GM06990 (cell line): ENCODE results near the gene CBLIF.
"Not testable (repeated sequence)": the region's sequence is repeated elsewhere in the genome, so short reads cannot be mapped to it uniquely, and the experiment has no call there.

ENCODE experiments used
- DNase-seq: peaks from one replicate; pipeline ENCODE4 v3.0.0-alpha.2; 2011; ENCODE audit not compliant: insufficient read length; ENCODE audit errors: extremely low read depth
- H3K27me3 ChIP-seq: replicated peaks from 2 replicates; pipeline ENCODE4 v1.6.0; 2011; ENCODE audit warnings: low read length; ENCODE audit not compliant: control insufficient read depth, insufficient read depth
- H3K36me3 ChIP-seq: 2 replicates; pipeline ENCODE4 v1.5.1; 2011; ENCODE audit warnings: low read length; ENCODE audit not compliant: control insufficient read depth, insufficient read depth
- H3K4me3 ChIP-seq: replicated peaks from 2 replicates; pipeline ENCODE4 v1.5.1; 2011; ENCODE audit warnings: low read depth, mild to moderate bottlenecking, control low read depth, low read length
- CTCF ChIP-seq: IDR thresholded peaks from 2 replicates; pipeline ENCODE4 v1.5.1; 2011; ENCODE audit warnings: low read length, control low read depth, mild to moderate bottlenecking, inconsistent platforms; ENCODE audit not compliant: insufficient read depth, poor library complexity, severe bottlenecking

CBLIF gene

GRCh38 chr11:59857439-59858434 lies 12.4 kb upstream of the CBLIF start:
- Histone ChIP-seq H3K36me3 (no peaks in the 10 kb centered on the region), H3K27me3 (no peaks in the 10 kb centered on the region), H3K4me3 (no peak overlapping the region)
- TF ChIP-seq CTCF = no peak
- no peak for DNase-seq

- no peak for DNase-seq
- no peak for TF ChIP-seq CTCF
- no peaks in the 10 kb centered on the region for H3K36me3 ChIP-seq
- no peak overlapping the region for H3K4me3 ChIP-seq
- no peaks in the 10 kb centered on the region for H3K27me3 ChIP-seq
Observed at GRCh38 chr11:59854871-59855270, 9.6 kb upstream of the CBLIF start.

GRCh38 chr11:59851416-59851815 lies 6.1 kb upstream of the CBLIF start:
- H3K27me3 ChIP-seq, H3K36me3 ChIP-seq, DNase-seq: not testable (repeated sequence)

GRCh38 chr11:59849551-59849950 lies 4.3 kb upstream of the CBLIF start:
- H3K36me3 ChIP-seq, H3K4me3 ChIP-seq, DNase-seq, H3K27me3 ChIP-seq: not testable (repeated sequence)

More at GRCh38 chr11:59851416-59851815, 6.1 kb upstream of the CBLIF start:
- not testable (repeated sequence) for H3K4me3 ChIP-seq

- Histone ChIP-seq H3K36me3 (no peaks in the 10 kb centered on the region), H3K4me3 (no peak overlapping the region), H3K27me3 (no peaks in the 10 kb centered on the region)
- no peak for DNase-seq
- TF ChIP-seq CTCF = no peak
Observed at GRCh38 chr11:59849129-59849528, 3.8 kb upstream of the CBLIF start.

- DNase-seq, H3K4me3 ChIP-seq, H3K27me3 ChIP-seq, H3K36me3 ChIP-seq: not testable (repeated sequence)
Observed at GRCh38 chr11:59848439-59848838, 3.1 kb upstream of the CBLIF start.

GRCh38 chr11:59847626-59848025 lies 2.3 kb upstream of the CBLIF start:
- no peak for TF ChIP-seq CTCF
- Histone ChIP-seq H3K36me3 (no peaks in the 10 kb centered on the region), H3K4me3 (no peak overlapping the region), H3K27me3 (no peaks in the 10 kb centered on the region)
- DNase-seq = no peak
